GM12865 (cell line): ENCODE results near the gene FXYD2.

Experiments
- DNase-seq: peaks from one replicate; pipeline ENCODE4 v3.0.0; 2010; ENCODE audit warnings: low read depth
- H3K4me3 ChIP-seq: 2 replicates; pipeline ENCODE4 v1.5.1; 2011; ENCODE audit warnings: mild to moderate bottlenecking, low read depth, low read length, control low read depth
- TF ChIP-seq, protein P1 (sequence below): IDR thresholded peaks from 2 replicates; pipeline ENCODE4 v1.5.1; 2011; ENCODE audit warnings: low read length, control low read depth, low read depth, inconsistent platforms; ENCODE audit not compliant: insufficient read depth; ENCODE audit errors: missing control alignments

The FXYD2 gene

DNA sequence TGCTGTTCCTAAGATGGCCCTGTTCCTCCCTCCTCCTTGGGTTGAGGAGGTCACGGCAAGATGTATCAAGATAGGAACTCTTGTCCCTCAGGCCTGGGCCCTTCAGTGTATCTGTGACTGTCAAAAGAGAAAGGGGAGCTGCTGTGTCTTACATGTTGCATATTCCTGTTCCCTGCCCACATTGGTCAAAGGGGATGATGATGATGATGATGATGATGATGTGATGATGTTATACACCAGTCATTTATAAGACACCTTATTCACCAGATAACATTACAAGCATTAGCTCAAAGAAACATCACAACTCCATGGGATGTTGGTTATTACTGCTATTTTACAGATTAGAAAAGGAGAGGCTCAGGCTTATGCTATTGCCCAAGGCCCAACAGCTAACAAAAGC, 38.2 kb upstream of the FXYD2 start:
- DNase-seq: no peak

DNA sequence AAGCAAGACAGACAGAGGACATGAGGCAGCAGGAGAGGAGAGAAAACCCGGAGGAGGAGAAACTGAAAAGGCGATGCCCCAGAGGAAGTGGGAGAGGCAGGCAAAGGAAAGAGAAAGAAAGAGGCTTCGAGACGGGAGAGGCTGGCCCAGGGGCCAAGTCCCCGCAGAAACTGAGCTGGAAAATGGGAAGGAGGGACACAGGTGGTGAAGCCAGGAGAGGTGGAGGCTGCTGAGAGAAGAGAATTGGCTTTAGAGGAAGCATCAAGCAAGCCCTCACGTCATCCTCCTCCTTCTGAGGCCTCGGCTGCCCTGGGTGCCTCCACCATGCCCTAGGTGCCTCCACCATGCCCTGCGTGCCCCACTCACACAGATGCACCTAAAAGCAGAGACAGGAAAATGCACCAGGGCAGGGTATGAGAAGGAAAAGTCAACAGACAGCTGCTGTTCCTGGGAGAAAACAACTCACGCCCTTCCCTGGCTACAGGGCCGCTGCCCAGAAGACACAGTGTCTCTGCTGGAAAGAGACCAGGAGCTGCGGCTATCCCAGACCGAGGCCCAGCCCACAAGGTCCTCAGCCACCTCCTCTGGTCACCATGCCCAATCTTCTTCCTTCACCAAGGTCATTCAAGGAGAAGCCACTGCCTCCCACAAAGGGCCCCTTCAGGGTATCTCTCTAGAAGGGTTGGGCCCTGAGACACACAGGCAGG, 37.6 kb upstream of the FXYD2 start:
- no peak overlapping the region for H3K4me3 ChIP-seq
- DNase-seq: no peak
- TF ChIP-seq, protein P1, sequence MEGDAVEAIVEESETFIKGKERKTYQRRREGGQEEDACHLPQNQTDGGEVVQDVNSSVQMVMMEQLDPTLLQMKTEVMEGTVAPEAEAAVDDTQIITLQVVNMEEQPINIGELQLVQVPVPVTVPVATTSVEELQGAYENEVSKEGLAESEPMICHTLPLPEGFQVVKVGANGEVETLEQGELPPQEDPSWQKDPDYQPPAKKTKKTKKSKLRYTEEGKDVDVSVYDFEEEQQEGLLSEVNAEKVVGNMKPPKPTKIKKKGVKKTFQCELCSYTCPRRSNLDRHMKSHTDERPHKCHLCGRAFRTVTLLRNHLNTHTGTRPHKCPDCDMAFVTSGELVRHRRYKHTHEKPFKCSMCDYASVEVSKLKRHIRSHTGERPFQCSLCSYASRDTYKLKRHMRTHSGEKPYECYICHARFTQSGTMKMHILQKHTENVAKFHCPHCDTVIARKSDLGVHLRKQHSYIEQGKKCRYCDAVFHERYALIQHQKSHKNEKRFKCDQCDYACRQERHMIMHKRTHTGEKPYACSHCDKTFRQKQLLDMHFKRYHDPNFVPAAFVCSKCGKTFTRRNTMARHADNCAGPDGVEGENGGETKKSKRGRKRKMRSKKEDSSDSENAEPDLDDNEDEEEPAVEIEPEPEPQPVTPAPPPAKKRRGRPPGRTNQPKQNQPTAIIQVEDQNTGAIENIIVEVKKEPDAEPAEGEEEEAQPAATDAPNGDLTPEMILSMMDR: no peak

More for the DNA sequence above, 38.2 kb upstream of the FXYD2 start:
- TF ChIP-seq, protein P1: no peak
- H3K4me3 ChIP-seq: no peak overlapping the region

DNA sequence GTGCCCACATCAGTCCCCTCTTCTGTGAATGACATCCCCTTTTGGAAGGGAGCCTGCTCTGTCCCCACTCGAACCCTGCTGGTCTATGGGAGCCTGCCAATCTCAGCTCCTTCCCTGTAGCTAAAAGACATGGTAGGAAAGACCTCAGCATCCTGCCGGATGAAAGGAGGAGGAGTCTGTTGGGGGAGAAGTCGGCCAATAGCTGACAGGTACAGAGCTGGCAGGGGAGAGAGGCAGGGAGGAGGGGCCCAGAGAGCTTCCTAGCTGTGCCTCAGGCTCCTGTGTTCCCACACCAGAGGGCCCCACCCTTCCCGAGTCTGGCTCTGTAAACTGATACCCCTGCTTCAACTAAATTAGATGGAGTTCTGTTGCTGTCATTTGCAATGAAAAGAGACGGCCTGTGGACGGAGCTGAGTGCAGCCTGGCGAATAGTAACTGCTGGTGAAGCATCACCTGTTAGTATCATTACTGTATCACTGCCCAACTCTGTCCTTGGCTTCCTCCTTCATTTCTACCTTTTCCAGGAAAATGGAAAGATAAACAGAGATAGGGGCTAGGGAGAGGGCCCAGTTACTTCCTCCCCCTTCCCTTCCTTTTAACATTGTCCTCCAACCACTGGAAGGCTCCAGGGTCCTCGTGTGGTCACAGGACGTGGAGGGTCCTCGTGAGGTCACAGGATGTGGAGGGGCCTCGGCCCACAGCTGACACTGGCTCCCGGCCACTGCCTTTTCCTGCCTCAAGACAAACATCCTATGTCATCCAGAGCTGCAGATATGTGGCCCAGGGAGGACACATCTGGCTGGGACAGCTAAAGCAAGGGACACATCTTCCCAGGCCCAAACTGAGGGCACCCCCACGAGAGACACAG, 36.8 kb upstream of the FXYD2 start:
- TF ChIP-seq, protein P1: no peak
- DNase-seq: no peak
- no peak overlapping the region for H3K4me3 ChIP-seq

DNA sequence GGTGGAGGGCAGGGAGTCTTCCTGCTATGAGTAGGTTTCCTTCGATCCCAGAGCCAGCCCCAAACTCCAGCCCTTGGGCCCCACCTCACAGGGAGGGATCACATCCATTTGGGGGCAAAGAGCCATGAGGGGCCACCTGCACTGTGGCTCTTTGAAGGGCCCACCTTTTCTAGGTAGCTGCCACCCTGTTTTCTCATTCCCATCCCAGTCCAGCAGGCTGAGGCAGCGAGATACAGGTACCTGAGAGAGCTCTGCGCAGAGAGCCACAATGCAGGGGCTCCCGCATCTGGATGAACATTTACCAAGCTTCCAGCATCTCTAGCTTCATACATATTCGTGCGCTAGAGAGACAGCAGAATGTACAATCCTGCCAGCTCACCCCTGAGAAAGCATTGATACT, 35.6 kb upstream of the FXYD2 start:
- TF ChIP-seq, protein P1: no peak
- H3K4me3 ChIP-seq: no peak overlapping the region
- DNase-seq: no peak

DNA sequence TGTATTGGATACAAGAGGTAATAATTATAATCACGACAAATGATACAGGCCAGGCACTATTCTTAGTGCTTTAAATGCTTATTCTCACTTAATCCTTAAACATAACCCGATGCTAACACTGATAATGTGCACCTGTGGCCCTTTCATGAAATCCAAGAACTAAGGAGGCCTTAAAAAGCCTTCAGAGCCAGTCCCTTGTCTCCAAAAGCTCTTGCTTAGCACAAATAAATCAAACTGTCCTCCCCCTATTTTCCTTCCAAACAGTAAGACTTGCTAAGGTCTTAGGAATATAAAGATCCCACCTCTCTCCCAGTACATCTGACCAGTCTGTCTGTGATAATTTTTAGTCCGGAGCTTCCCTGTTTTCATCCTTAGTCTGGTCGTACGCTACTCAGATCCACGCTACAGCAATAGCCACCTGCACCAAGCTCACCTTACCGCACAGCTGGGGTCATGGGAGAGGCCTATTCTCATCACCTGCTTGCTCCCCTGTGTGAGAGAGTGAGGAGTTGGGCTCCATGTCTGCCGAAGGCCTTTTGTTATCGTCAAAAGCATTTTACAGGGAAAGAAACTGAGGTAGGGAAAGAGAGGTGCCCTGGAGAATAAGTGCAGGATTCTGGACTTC, 35.1 kb upstream of the FXYD2 start:
- TF ChIP-seq, protein P1: no peak
- H3K4me3 ChIP-seq: no peak overlapping the region
- DNase-seq: no peak

DNA sequence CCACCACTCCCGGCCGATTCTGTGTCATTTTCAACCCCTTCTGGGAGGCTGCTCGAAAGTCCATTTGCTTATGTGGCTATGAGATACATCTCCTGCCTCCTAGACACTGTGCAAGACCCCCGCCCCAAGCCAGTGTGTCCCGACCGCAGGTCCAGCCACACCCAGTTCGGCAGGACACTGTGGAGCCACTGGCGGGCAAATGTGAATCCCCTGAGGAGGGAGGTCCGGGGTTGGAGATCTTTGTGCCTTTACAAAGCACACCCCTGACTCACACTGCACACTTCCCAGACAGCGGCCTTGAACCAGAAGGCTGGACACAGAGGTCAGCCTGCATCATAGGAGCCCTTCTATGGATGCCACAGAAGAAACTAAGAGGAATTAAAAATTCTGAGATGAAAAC, 34.5 kb upstream of the FXYD2 start:
- TF ChIP-seq, protein P1: no peak
- DNase-seq: no peak
- no peak overlapping the region for H3K4me3 ChIP-seq
